Frontal cortex (tissue), 4 donors: ENCODE measurements around the gene VPS35L. TPM values are rescaled to one million over a fixed set of nuclear protein-coding genes. Genes with fewer than 3 reads are reported as not detected.

ENCODE experiments used
- DNase-seq, 2 donors: peaks; one replicate each; pipeline ENCODE4 v3.0.0; 2012; ENCODE audit warnings: low spot score in 2 of 2
- FAIRE-seq: peaks from 2 replicates; lab custom pipeline; 2012; peaks lifted over from hg19 to GRCh38; lab: Jason Lieb, UNC
- total RNA-seq: library from RNA; depleted of rRNA; stranded (reverse); fragments of >200 nt; gene quantifications from one replicate; pipeline ENCODE4 v1.2.3, GENCODE V29; 2014
- donor health status: control.
- donor health status: control.
- donor health status: control.

Gene VPS35L, protein sequence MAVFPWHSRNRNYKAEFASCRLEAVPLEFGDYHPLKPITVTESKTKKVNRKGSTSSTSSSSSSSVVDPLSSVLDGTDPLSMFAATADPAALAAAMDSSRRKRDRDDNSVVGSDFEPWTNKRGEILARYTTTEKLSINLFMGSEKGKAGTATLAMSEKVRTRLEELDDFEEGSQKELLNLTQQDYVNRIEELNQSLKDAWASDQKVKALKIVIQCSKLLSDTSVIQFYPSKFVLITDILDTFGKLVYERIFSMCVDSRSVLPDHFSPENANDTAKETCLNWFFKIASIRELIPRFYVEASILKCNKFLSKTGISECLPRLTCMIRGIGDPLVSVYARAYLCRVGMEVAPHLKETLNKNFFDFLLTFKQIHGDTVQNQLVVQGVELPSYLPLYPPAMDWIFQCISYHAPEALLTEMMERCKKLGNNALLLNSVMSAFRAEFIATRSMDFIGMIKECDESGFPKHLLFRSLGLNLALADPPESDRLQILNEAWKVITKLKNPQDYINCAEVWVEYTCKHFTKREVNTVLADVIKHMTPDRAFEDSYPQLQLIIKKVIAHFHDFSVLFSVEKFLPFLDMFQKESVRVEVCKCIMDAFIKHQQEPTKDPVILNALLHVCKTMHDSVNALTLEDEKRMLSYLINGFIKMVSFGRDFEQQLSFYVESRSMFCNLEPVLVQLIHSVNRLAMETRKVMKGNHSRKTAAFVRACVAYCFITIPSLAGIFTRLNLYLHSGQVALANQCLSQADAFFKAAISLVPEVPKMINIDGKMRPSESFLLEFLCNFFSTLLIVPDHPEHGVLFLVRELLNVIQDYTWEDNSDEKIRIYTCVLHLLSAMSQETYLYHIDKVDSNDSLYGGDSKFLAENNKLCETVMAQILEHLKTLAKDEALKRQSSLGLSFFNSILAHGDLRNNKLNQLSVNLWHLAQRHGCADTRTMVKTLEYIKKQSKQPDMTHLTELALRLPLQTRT
- 55.8 TPM for total RNA-seq

DNA sequence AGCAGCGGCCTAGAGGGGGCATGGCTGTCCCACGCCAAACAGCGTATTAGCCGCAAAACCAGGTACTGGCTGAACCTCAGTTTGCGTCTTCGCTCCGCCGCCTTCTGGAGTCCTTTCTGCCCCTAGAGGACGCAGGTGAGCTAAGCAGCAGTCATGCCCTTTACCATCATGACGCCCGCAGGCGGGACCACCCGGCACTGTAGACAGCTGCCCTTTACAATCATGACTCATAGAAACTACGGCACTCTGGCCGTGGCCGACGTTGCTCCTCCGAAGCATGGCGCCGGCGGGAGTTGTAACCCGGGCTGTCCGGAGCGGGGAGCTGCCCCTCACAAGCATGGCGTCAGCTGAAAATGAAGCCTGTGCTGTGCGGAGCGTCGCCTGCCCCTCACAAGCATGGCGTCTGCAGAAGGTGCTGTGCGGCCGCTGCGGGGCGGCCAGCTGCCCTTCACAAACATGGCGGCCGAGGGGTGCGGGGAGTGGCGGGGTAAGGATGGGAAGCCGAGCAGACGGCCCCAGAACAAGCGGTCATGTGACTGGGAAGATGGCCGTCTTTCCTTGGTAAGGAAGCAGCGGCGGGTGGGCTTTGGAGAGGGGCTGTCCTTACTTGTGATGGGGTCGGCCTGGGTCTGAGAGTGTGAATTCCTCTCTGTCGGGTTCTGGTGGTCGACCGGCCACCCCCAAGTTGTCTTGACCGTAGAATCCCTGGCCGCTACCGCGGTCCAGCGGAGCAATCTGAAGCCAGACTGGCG is at the start of gene VPS35L:
Gene VPS35L (plus strand): TSS at position 518 of the 752 bp plus-strand sequence. CDS start 27 bp downstream, at position 545.
- peak; percentile 74 to 88 for DNase-seq
- FAIRE-seq = no peak

DNA sequence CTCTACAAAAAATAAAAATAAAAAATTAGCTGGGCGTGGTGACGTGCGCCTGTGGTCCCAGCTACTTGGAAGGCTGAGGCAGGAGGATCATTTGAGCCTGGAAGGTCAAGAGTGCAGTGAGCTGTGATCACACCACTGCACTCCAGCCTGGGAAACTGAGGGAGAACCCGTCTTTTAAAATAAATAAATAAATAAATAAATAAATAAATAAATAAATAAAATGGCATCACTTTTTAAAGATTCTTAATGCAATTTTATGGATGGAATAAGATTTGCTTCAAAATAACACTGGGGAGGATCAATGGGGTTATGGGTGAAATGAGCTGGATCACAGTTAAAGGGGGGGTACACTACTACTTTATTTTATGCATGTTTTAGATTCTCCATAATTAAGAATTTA is 48.5 kb upstream of the VPS35L start:
- no peak for FAIRE-seq
- DNase-seq = no peak

DNA sequence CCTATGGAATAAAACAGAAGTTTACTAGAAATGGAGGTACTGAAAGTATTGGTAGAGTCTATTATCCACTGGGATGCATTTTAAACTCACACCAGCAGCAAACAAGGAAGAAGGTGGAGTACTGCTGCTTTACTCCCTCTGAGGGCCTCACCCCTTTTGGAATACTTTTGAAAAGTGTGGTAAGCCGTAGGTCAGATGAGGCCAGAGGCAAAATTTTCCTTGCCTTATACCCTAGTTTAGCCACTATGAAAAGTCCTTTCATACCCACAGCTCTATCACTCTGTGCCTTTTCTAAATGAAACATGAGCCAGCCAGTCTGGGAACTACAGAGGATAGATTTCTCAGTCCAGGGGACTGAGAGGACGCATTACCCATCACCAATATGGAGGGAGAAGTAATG is 47.6 kb upstream of the VPS35L start:
- DNase-seq = no peak
- no peak for FAIRE-seq

DNA sequence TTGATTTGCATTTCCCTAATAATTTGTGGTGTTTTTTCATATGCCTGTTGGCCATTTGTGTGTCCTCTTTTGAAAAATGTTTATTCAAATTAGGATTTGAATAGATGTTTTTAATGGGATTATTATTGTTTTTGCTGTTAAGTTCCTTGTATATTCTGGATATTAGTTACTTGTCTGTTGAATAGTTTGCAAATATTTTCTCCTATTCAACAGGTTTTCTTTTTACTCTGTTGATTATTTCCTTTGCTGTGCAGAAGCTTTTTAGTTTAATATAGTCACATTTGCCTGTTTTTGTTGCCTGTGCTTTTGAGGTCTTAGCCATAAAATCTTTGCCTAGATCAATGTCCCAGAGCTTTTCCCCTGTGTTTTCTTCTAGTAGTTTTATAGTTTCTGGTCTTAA is 43.2 kb upstream of the VPS35L start:
- FAIRE-seq (no peak), DNase-seq (no peak)

DNA sequence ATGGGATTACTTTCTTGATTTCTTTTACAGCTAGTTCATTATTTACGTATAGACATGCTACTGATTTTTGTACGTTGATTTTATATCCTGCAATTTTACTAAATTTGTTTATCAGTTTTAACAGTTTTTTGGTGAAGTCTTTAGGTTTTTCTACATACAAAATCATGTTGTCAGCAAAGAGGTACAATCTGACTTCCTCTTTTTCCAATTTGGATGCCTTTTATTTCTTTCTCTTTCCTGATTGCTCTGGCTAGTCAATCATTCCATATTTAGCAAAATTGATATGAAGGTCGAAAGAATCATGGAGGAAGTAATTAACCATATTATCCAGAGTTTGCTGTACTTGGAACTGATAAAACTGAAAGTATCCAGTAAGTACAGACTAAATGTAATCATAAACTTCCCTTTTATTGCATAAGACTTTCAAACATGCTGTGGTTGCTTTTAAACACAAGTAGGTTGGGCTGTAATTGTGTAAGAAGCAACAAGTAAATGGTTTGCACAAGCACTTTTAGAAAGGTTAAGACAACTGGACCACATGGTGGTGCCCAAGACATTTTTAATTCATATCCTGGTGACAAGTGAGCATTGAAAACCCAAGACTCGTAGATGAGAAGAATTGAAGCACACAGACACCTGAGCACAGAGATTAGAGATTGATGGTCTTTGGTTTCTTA is 42.0 kb upstream of the VPS35L start:
- no peak for DNase-seq
- FAIRE-seq = peak; percentile 6

DNA sequence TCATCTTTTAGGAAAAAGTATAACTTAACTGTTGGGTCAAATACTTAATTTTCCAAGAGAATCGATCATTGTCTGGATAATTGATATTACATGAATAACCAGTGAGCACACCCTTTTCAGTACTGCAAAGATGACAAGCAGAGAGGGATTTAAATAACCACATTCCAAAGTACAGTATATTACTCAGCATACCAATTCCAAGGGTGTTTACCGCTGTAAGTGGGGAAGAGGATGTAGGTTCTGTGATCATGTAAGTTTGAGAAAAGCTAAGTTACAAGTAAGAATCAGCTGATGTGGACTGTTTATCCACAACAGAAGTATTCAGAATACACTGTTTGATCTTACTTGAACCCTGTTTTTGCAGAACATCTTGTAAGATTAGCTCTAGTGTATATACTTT is 39.7 kb upstream of the VPS35L start:
- DNase-seq = no peak
- FAIRE-seq = no peak

DNA sequence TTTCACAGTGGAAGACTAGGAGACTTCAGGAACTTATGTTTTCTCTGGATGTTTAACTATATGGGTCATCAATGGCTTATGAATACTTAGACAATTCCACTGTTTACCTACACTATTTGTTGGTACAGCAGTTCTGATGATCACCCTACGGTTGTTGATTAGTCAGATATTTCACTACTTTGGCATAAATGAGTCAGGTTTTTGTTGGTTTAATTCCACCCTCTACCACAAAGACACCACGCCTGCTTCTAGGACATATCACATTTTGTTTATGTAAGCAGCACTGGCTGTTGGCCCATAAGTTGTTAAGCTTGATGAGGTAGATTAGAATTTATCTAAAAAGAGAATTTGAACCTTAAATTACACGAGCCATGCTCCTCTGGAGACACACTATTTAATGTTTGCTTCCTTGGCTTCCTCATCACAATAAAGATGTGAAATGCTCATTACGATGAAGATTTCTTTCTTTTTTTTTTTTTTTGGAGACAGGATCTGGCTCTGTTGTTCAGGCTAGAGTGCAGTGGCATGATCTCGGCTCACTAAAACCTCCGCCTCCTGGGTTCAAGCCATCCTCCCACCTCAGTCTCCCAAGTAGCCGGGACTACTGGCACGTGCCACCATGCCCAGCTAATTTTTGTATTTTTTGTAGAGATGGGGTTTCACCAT is 37.9 kb upstream of the VPS35L start:
- FAIRE-seq = no peak
- no peak for DNase-seq

DNA sequence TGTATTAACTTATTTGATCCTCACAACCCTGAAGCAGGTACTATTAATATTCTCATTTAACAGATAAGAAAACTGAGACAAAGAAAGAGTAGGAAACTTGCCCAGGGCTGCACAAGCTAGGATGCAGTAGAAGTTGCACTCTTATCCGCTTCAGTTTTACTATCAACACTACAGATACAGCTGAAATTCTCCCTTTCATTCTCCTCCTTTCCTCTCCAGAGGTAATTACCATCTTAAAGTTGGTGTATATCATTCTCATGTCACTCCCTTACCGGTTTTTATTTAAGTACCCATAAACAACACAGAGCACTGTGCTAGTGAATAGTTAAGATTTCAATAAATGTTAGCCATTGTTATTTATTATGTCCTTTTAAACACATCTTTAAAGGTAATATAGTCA is 37.1 kb upstream of the VPS35L start:
- DNase-seq (no peak), FAIRE-seq (no peak)

DNA sequence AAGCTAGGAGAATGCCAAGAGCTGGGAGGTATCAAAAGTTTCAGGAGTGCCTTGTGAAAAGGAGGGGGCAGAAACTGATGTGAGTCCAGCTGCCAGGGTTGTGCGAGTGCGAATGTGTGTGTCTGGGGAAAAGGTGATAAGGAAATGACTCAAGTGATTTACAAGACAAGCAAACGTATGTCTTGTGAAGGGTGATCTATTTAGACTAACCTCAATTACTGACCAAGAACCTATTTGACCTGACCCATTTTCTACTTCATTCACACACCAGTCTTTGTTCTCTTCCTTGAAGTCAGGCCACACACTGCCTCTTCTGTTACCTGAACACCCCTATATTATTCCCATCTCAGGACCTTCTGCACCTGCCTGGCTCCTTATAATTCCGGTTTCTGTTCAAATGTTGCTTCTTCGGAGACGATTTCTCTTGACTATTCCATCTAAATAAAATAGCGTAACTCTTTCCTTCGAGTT is 34.6 kb upstream of the VPS35L start:
- no peak for DNase-seq
- no peak for FAIRE-seq

DNA sequence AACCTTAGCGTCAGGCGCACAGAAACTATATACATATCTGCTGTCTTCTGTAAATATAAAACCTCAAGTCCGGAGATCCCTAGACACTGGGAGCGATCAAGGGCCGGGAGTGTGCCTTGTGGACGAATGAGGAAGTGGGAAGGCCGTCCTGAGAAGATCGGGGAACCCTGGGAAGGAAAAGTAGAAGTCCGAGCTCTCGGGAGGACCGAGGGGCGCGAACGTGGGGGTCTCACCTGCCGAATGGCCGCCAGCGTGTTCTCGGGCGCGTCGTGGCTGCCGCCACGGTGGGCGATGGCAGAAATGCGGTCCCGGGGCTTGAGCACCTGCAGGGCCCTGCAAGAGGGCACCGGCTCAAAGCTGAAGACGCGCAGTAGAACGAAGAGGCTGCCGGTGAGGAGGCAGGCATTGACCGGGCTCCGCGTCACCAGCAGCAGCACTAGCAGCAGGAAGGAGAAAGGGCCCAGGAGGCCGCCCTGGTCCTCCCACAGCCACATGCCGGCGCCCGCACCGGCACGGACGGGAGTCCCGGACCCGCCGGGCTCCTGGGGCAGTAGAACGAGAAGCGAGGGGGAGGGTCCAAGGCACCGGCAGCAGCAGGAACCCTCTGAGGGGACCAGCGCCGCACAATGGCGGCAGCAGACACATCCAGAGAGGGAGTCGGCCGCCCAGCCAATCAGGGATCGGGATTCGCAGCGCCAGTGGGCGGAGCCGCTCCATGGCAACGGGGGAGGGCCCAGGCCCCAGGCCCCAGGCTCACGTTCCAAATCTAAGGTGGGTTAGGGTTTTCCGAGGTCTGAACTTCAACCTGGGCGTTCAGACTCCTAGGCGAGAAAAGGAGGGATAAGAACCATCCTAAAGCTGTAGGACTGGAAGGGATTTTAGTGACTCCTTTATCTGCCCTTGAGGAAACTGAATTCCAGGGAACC is 33.8 kb upstream of the VPS35L start, which contains the start of gene GDE1:
Gene GDE1 (minus strand): TSS at position 628 of the 926 bp plus-strand sequence. CDS start 134 bp downstream, at position 494.
- no peak for FAIRE-seq

DNA sequence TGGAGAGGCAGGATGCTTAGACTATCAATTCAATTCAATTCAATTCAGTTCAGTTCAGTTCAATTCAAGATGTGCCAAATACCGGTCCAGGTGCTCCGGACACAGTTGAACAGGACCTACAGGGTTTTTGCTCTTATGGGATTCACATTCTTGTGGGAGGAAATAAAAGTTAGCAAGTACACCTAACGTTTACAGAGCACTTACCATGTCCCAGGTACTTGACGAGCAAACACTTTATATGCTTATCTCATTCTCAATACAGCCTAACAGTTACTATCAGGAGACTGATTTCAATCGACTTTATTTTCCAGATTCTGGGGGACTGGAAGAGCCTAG is 33.1 kb upstream of the VPS35L start:
- no peak for DNase-seq
- FAIRE-seq = no peak

More for the DNA sequence above, 33.8 kb upstream of the VPS35L start, which contains the start of gene GDE1:
- DNase-seq = peak; percentile 88 to 92

DNA sequence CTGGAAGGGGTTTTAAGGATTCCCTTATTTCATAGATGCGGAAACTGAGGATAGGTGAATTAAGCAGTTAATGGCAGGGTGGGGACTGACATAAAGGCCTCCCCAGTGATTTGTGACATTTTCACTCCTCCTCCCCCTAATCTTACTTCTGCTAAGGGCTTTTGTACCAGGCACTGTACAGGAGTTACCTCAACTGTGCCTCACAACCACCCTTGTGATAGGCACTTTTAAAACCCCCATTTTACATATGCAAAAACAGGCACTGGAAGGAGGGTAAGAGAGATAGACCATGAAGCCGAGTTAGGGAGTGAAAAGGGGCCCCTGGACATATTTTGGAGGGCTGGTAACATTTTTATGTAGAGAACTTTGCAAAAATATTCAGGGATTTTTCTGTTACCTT is 32.7 kb upstream of the VPS35L start:
- DNase-seq (no peak), FAIRE-seq (no peak)

DNA sequence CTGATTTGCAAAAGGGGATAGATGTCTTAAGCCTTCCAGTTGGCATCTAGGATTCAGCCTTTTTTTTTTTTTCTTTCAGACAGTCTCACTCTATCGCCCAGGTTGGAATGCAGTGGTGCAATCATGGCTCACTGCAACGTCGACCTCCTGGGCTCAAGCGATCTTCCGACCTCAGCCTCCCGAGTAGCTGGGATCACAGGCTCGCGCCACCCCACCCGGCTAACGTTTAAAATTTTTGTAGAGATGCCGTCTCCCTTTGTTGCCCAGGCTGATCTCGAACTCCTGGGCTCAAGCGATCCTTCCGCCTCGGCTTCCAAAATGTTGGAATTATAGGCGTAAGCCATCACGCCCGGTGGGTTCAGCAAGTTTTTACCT is 32.3 kb upstream of the VPS35L start:
- no peak for DNase-seq
- no peak for FAIRE-seq

DNA sequence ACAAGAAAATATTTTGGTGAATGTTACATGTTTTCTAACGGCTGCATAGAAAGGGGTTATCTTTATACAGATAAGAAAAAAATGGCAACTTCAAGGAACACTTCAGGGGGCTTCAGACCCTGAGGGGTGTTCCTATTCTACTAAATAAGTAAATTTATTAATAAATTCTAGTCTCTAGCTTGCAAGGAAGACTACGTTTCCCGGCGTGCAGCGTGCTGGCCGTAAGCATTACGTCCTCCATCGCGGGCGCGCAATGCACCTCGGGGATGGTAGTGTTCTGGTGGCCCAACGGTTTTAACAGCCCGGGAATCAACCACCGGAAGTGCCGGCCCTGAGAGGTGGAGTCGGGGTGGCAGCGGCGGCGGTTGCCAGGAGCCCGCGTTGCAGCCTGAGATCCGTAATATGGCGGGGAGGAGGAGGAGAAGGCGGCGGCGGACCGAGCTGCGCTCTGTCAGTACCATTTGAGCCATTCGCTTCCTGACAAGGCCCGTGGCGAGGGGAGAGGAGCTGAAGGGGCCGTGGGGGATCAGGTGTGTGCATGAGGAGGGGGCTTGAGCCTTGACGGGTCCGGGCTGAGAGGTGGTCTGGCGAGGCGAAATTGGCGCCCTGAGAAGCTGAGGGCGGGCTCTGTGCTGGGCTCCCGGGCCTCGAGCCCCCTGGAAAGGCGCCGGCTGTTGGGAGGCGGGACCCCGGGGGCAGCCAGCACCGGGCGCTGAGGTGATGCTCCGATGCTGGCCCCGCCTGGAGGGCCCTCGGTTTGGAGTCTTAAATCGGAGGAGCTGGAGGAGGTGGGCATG is 31.7 kb upstream of the VPS35L start, which contains the start of gene CCP110:
Gene CCP110 (plus strand): TSS at position 384 of the 797 bp plus-strand sequence. CDS start 3,940 bp downstream, outside the sequence.
- DNase-seq (peak; percentile 87 to 88), FAIRE-seq (no peak)

DNA sequence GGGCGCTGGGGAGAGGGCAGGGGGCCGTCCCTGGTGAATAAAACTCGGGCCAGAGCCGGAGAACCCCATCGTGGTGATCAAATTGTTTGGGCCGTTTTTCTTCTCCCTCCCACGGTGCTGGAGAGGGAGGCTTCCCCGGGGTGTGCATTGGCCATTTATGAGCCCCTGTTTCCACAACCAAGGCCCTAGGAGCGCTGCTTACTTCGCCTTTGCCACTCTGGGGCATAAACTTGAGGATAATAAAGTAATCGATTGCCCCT is 31.2 kb upstream of the VPS35L start:
- FAIRE-seq = no peak
- no peak for DNase-seq

DNA sequence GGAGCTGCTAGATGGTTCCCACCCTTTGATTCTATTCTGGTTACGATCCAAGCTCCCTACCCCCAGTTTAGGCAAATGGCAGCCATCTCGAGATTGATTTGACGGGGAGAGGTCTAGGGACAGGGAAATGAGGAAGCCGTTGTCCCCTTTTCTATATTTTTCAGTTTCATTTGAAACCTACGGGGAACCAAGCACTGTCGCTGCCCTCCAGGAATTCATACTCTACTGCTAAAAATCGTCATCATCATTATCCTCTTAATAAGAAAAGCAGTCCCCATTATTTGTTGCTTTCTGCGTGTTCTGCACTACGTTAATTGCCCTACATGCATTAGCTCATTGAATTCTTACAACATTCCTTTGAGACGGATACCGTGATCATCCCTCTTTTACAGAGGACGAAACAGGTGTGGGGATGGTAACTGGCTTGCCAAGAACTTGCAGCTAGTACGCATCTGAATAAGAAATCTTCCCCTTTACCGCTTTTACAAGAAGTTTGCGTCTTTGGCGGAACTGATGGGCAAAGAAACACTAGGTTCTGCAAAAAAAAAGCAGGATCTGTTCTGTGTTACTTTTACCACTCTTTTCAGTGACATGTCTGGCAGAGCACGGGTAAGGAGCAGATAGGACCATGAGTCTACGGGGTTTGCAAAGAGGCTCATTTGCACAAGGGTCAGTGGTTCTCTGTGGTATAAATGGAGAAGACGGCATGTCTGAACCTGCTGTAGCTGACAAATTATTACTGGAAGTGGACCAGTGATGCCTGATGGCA is 30.7 kb upstream of the VPS35L start:
- DNase-seq (no peak), FAIRE-seq (no peak)

DNA sequence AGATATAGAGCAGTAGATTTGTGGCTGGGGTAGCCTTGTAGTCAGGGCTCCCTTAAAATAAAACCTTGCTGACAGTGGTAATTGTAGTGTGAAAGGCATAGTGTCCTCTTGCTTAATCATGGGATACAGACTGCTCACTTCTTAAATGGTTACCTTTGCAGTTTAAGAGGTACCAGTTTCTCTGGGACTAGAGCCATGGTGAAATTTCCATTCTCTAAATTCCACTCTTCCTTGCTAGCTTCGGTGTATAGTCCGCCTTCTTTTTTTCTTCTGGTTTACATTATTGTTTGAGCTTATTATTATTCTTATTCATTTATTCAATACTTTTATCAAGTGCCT is 30.1 kb upstream of the VPS35L start:
- DNase-seq = no peak
- no peak for FAIRE-seq
